GM12891 (cell line): ENCODE data around the gene BNC2.

Experiments
- PAX5 ChIP-seq: IDR thresholded peaks from 2 replicates; pipeline ENCODE4 v1.6.1; 2011; ENCODE audit warnings: low read length, moderate library complexity, mild to moderate bottlenecking; ENCODE audit not compliant: insufficient read depth, severe bottlenecking
- POLR2AphosphoS5 ChIP-seq: IDR thresholded peaks from 2 replicates; pipeline ENCODE4 v1.6.1; 2011; ENCODE audit warnings: low read depth, low read length, control low read depth
- SPI1 ChIP-seq: IDR thresholded peaks from 2 replicates; pipeline ENCODE4 v1.6.1; 2011; ENCODE audit warnings: low read depth, low read length, control low read depth
- TAF1 ChIP-seq: IDR thresholded peaks from 2 replicates; pipeline ENCODE4 v1.6.1; 2011; ENCODE audit warnings: low read depth, low read length, control low read depth

DNA sequence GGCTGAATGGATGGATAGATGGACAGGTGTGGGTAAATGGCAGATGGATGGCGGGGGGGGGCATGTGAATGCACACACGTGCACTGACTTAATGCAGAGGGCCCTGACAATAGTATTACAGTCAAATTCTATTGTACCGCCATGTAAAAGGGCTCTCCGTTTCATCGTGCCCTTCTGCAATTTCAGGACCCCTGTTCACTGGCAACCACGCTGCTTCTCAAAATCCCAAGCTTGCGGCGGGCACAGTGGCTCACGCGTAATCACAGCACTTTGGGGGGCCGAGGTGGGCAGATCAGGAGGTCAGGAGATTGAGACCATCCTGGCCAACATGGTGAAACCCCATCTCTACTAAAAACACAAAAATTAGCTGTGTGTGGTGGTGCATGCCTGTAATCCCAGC, 211.4 kb downstream of the BNC2 start:
- TF ChIP-seq SPI1, result no peak
- TF ChIP-seq POLR2AphosphoS5, result no peak
- TF ChIP-seq PAX5, result no peak
- TF ChIP-seq TAF1, result no peak
